Kasumi-1 (cell line): ENCODE data around the gene OR5AS1.
"Not testable (repeated sequence)": the region's sequence is repeated elsewhere in the genome, so short reads cannot be mapped to it uniquely, and the experiment has no call there.

ENCODE experiments used
- DNase-seq, 2 experiments: peaks; one replicate each; lab custom pipeline; 2025; lab: John Stamatoyannopoulos, UW

Gene OR5AS1

DNA sequence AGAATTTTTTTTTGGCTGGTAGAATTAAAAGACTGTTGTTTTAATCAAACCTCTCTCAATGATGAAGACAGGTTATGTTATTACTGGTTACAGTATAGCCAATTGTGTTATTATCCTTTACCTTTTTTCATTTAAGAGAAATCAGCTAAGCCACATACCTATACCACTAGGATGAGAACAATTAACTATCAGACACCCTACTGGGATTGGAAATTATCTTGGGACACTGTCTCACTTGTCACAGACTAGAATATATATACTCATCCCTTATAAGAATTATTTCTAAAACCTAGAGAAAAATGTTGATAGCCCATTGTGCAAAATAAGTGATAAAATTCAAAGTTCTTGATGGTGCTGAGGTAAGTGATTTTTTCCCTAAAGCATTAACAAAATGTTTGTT is at the start of gene OR5AS1:
OR5AS1 (plus strand) TSS at position 301 of the 400 bp plus-strand sequence. CDS start 2,765 bp downstream, outside the sequence.
- DNase-seq: no peak

DNA sequence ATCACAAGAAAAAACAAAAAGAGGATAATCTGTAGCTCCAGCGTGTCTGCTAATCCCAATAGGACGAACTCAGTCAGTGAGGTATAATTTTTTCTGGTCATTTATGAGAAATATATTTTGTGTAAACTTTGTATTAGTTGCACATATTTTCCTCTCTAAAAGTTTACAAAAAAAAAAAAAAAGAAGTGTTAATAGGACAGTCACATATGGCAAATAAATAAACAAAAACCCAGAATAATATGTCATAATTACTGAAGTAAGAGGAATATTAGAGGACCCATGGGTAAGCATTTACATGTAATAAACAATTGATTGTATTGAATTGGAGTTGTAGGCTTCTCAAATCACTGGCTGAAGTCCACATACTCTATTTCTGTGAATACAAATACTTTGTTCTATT is 32.9 kb upstream of the OR5AS1 start, which contains the start of gene OR5F1:
OR5F1 (minus strand) TSS at position 101 of the 400 bp plus-strand sequence; CDS start at position 101, 0 bp downstream.
- DNase-seq: no peak

DNA sequence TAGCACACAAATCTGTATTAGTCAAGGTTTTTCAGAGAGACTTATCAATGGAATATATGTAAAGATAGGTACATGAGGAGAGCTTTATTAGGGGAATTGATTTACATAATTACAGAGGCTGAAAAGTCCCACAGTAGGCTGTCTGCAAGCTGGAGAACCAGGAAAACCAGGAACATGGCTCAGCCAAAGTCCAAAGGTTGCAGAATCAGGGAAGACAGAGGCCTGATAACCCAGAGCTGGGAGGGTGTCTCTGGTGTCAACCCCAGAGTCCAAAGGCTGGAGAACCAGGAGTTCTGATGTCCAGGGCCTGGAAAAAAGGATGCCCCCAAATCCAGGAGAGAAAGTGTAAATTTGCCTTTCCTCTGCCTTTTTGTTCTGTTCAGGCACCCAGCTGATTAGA is 16.7 kb upstream of the OR5AS1 start:
- DNase-seq: no peak

DNA sequence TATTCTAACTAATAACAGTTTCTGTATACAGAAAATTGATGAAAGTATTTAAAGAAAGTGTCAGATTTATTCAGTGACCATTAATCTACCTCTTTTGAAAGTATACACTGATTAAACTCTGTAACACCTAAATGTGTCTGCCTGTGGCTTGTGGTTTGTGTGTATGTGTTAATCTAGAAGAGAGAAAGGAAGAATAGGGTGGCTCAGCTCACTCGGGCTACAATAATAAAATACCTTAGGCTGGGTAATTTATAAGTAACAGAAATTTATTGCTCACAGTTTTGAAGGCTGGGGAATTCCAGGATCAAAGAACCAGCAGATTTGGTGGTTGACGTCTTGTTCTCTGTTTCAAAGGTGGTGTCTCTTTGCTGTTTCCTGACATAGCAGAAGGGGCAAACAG is 13.6 kb upstream of the OR5AS1 start:
- DNase-seq: no peak

DNA sequence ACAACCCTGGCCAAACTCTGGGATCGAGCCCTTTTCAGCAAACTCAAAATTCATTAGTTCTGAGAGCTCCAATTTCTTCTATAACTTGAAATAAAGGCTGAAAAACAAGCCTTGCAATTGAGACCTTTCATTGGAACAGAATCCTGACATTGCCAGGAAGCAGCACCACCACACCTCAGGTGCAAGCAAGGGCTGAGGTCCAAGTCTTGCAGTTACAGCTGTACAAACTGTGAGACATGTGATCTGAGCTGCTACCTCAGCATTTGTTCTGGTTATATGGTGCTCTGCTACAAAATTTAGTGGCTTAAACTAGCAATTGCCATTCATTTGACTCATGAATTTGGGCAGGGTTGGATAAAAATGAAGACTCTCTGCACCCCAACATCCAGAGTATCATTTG is 18.1 kb downstream of the OR5AS1 start:
- DNase-seq: no peak

DNA sequence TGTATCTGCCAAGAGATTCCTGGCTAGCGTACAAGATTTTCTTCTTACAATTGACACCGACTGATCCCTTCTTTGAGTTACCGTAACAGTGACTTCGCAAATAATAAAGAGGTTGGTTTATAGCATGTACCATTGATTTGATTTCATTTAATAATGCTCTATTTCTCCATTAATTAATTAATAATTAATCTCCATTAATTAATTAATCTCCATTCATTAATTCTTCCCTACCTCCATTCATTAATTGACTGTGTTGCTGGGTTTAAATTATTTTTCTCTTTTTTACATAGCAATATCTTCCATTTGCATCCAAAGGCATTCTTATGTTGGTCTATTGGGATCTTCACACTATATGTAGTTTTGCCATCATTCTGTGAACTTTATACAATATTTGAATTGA is 21.0 kb downstream of the OR5AS1 start:
- no peak for DNase-seq

DNA sequence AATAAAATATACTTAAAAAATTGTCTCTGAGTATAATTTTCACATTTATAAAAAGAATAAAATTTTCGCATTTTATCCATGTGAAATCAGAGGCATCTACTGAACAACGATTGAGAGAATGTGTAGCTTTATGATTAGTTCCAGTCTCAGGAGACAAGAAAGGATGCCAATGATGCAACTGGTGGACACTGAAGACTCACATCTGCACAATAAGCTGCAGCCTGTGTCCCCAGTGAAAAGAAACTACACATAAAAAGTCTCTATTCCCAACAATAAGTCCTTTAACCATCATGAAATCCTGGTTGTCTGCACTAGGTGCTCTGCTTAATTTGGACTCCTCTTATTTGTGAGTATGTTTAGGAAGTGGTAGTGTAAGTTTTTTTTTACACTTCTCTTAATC is 22.0 kb downstream of the OR5AS1 start:
- no peak for DNase-seq

DNA sequence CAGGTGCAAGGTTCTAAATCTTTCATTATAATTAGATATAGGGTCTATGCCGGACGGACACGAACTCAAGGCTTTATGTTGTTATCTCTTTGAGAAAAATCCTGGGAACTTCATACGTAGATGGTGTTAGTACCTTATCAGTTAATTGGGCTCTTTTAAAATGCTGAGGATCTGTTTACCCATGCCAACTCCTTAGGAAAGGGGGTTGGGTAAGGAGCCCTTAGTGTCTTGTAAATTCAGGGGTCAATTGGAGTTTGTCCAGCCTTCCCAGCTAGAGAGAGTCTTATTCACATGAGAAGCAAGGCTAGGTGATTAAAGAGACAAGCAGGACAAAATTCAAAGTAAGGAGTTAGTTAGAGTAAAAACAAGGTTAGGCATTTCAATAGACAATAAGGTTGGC is 28.9 kb downstream of the OR5AS1 start:
- DNase-seq: not testable (repeated sequence)

DNA sequence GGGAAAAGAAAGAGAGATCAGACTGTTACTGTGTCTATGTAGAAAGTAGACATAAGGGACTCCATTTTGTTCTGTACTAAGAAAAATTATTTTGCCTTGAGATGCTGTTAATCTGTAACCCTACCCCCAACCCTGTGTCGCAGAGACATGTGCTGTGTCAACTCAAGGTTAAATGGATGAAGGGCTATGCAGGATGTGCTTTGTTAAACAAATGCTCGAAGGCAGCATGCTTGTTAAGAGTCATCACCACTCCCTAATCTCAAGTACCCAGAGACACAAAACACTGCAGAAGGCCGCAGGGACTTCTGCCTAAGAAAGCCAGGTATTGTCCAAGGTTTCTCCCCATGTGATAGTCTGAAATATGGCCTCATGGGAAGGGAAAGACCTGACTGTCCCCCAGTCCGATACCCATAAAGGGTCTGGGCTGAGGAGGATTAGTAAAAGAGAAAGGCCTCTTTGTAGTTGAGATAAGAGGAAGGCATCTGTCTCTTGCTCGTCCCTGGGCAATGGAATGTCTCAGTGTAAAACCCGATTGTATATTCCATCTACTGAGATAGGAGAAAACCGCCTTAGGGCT is 30.3 kb downstream of the OR5AS1 start:
- not testable (repeated sequence) for DNase-seq

DNA sequence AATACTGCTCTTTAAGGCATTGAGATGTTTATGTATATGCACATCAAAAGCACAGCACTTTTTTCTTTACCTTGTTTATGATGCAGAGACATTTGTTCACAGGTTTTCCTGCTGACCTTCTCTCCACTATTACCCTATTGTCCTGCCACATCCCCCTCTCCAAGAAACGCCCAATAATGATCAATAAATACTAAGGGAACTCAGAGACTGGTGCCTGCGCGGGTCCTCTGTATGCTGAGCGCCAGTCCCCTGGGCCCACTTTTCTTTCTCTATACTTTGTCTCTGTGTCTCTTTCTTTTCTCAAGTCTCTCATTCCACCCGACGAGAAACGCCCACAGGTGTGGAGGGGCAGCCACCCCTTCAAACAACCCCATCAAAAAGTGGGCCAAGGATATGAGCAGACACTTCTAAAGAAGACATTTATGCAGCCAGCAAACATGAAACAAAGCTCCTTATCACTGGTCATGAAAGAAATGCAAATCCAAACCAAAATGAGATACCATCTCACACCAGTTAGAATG is 30.9 kb downstream of the OR5AS1 start:
- DNase-seq: not testable (repeated sequence)

DNA sequence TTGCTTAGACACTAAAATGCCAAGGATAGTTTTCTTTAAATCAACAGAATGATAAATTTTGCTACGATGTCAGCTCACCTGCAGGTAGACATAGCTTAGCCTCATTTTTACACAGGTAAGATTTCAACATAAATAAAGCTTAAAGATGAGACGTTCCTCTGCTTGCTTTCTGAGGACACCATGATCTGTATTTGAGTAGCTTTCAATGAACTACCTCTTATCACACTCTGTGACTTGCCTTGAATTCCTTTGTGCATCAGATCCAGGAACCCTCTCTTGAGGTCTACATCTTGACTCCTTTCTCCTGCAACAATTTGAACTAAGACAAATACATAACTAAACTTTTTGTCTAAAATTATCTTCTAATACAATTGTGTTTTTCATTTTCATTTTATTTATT is 39.5 kb downstream of the OR5AS1 start:
- no peak for DNase-seq
